HT-29 (cell line): ENCODE measurements around the gene AZIN2. TPM values are rescaled to one million over a fixed set of nuclear protein-coding genes. Genes with fewer than 3 reads are reported as not detected.
"Not testable (repeated sequence)": the region's sequence is repeated elsewhere in the genome, so short reads cannot be mapped to it uniquely, and the experiment has no call there.

Experiments
- DNase-seq: peaks from one replicate; pipeline ENCODE4 v3.0.0-alpha.2; 2015; ENCODE audit warnings: low spot score
- total RNA-seq: library from RNA; depleted of rRNA; stranded (reverse); fragments of >200 nt; shearing (Covaris generic); gene quantifications from 2 replicates; pipeline ENCODE4 v1.2.3, GENCODE V29; 2014

AZIN2 gene
- total RNA-seq, 1 experiment from 2014 or later, result not detected

DNA sequence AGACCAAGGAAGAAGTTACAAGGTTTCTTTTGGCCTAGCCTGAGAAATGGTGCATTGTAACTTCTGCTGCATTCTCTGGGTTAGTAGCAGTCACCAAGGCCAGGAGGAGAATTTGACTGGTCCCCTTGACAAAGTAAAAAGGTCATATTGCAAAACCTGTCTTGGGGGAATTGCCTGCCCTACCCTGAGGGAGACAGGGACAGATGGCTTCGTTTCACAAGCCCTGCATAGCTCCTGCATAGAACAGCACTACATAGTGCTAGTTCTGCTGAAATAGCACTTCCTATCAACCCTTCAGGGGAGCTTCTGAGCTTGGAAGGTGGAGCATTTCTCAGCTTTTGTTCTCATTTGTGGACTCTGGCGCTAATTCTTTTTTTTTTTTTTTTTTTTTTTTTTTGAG lies 23.9 kb upstream of the AZIN2 start:
- no peak for DNase-seq

DNA sequence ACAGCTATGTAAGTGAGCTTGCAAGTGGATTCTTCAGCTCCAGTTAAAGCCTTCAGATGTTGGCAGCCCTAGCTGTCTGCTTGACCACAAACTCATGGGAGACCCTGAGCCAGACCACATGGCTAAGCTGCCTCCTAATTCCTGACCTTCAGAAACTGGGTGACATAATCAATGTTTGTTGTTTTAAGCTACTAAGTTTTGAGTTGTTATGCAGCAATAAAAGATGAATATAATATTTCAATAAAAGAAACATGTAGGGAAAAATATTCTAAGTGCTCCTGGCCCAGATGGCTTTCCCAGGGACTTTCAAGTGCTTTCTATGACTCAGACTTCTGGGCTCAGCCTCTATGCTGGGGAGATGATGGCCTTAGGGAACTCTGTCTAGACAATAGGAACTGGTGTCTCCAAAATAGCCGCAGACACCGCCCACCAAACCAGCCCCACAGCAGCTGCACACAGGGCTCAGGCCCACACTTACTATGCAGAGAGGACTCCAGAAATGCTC lies 20.3 kb upstream of the AZIN2 start:
- no peak for DNase-seq

DNA sequence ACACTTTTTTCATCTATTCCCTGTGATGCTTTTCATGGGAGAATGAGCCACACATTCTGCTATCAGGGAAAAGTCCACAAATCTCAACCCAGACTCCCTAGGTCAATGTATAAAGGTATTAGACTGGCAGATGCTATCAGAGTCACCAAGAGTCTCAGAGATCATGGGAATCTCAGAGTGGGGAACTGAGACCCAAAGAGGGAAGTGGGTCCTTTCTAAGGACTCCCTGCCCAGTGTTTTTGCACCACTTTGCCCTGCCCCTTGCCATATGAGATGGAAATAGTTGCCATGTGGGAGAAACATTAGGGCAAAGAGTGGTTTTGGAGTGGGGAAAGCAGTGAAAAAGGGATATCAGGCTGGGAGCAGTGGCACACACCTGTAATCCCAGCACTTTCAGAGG lies 19.1 kb upstream of the AZIN2 start:
- no peak for DNase-seq

DNA sequence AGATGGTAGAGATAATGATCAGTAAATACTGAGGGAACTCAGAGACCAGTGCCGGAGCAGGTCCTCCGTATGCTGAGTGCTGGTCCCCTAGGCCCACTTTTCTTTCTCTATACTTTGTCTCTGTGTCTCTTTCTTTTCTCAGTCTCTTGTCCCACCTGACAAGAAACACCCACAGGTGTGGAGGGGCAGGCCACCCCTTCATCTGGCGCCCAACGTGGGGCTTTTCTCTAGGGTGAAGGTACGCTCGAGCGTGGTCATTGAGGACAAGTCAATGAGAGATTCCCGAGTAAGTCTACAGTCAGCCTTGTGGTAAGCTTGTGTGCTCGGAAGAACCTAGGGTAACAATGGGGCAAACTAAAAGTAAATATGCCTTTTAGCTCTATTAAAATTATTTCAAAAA lies 16.7 kb upstream of the AZIN2 start:
- DNase-seq, result not testable (repeated sequence)

DNA sequence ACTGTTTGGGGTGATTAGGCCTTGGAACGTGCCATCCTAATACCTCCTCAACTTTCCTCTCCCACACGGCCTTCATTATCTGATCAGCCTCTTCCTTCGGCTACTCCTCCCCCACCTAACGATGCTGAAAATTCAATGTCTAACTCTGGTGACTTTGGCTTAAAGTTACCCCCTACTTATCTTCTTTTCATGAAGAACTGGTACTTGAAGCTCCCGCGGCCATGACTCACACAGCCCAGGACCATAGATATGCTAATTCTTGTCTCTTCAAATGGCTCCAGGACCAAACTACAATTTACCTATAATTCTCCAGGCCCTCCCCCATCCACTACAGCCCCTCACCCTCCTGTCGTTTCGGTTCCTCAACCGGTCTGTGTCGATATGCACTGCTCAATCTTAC lies 15.7 kb upstream of the AZIN2 start:
- DNase-seq, result no peak

DNA sequence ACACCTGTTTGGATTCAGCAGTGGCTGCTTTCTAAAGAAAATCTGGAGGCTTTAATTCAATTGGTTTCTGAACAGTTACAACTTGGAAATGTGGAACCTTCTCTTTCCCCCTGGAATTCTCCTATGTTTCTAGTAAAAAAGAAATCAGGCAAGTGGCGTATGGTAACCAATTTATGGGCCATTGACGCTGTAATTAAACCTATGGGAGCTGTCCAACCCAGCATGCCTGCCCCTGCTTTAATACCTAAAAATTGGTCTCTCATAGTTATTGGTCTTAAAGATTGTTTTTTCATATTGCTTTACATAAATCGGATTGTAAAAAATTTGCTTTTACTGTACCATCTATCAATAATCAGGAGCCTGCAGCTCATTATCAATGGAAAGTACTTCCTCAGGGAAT lies 14.5 kb upstream of the AZIN2 start:
- not testable (repeated sequence) for DNase-seq

DNA sequence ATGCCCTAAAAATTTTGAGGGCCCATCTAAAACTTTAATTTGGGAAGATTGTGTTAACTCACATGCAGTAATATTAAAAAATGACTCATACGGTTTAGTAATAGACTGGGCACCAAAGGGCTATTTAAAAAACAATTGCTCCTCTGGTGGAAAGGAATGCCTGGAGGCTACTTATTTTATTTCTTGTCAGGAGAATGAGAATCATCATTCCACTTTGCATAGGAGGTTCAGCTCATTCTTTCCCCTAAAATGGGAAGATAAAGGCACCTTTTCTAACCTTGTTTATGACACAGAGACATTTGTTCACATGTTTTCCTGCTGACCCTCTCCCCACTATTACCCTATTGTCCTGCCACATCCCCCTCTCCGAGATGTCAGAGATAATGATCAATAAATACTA lies 12.8 kb upstream of the AZIN2 start:
- DNase-seq, result not testable (repeated sequence)

DNA sequence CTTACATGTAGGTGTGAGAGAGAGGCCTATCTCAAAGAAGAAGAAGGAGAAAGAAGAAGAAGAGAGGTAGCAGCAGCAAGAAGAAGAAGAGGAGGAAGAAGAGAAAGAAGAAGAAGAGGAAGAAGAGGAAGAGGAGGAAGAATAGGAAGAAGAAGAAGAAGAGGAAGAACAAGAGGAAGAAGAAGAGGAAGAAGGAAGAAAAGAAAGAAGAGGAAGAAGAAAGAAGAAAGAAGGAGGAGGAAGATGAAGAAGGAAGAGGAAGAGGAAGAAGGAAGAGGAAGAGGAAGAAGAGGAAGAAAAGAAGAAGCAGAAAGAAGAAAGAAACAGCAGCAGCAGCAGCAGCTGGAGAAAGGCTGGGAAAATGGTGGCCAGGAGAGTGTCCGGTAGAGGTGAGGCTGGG lies 10.3 kb upstream of the AZIN2 start:
- no peak for DNase-seq

DNA sequence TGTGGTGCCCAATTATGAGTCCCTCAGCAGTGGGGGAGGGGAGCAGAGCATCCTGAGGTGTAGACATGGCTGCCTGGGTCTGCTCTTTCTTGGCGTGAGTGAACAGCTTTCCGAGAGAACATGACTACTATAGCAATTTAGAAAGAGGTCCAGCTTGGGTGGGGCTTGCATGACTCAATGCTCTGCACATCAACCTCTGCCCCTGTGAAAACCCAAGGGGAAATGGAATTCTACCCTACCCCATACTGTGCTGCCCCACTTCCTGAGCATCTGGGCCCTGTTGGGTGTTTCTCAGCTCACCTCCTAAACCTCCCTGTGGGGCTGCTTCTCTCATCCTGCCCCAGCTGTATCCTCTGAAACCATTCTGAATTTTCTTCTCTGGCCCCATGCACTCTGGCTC lies 8.2 kb upstream of the AZIN2 start:
- DNase-seq, result no peak

DNA sequence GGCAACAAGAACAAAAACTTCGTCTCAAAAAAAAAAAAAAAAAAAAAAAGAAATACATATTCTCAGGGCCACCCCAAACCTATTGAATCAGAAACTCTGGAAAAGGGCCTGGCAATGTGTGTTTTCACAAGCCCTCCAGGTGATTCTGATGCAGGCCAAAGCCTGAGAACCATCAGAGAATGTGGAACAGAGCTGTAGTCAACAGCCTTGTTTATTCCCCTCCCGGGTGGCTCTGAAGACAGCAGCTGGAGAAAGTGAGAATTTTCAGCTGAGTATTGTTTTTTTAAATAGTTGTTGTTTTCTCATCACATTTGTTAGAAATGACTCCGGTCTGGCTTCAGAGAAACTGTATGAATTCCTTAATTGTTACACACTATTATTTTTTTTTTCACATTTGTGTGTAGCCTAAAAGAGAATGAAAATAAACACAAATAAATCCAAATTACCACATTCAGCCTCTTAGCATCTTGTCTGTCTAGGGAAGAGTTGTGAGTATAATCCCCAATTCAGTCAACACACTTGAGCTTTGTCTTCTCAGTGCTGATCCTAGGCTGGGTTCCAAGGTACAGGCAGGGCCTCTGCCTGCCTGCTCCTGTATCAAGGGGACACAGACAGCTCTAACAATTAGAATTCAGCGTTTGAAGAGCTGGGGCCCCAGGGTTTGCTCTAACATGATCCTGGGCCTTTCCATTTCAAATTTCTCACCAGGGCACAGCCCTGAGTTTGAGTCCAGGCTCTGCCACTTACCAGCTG lies 6.6 kb upstream of the AZIN2 start:
- DNase-seq, result no peak

DNA sequence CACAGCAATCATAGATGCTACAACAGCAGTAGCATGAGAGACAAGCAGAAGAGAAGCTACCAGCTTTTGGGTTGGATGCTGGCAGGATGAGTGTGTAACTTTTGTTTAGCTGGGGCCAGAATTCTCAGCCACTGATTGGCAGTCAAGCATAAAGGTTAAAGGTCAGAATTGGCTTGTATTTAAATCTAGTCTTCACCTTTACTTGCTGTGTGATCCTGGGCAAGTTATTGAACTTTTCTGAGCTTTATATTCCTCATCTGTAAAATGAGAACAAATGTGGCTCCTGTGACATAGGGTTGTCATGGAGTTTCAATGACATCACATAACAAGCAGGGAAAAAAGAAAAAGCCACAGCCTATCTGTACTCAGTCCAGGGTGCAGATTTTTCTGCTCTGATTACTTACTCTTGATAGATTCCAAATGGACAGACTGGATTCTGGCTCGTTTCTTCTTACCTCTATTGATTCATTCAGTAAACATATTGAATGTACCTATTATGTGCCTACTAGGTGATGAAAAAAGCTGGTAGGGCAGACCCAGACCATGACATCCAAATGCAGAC lies 2.8 kb upstream of the AZIN2 start:
- DNase-seq, result no peak

DNA sequence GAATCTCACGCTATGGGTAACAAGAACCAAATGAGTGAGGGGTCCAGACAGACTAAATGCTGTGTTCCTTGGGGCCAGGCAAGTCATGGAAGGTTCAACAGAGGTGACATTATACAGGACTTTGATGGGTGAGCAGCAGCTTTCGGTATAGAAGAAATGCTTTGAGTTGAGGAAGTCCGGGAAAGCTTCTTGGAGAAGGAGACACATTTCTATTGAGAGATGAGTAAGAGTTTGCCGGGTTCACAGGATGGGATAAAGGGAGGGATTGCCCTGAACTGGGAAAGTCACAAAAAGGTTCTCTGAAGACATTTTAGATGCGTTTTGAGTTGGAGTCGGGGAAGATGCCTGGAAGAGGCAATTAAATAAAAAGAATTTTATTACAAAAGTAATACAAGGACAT lies 580 bp upstream of the AZIN2 start:
- DNase-seq, result no peak

DNA sequence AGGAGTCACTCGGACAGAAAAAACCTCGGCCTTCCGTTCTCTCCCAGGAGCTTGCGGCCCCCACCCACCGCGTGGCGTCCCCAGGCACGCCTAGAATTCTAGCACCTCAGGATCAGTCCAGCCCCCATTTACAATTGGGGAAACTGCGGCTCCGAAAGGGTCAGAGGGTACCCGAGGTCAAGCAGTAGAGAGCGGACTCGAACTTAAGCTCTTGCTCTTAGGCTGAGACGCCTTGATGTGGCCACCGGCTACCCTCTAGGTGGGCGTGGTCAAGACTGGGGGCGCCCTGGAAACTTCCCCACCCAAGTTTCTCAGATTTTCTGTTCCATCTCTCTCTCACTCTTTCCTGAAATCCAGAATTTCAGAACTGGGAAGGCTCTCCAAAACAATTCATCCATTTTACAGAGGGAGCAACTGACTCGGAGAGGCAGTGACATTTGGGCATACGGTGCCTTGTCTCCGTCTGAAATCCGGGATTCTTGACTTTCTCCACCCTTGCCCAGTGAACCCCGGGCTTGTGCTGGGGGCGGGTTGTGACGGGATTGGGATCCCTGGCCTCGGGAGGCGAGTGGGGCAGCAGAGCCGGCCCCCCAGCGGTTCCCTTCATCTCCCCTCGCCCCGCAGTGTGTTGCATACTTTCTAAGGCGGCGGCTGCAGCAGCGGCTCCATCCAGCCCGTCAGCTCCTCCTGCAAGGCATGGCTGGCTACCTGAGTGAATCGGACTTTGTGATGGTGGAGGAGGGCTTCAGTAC lies 777 bp downstream of the AZIN2 start:
- no peak for DNase-seq

DNA sequence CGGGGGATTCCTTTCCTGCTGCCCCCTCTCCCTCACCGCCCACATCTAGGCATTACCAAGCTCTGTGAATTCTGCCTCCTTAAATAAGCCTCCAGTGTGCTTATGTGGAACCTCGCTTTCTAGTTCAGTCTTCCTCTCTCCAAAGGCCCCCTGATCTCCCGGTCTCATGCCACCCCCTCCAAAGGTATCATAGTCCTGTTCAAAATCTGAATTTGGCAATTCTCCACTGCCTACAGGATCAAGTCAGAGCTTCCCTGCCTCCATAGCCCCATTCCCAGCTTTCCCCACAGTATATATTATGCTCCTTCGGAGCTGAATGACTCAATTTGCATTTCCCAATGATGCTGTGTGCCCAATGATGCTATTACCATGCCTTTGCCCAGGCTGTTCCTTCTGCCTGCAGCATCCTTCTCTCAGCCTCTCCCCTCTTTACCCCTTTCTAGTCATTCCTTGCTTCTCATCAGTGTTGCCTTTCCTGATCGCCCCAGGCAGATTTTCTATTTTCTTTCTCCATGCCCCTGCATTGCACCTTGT lies 1.7 kb downstream of the AZIN2 start:
- DNase-seq, result no peak

DNA sequence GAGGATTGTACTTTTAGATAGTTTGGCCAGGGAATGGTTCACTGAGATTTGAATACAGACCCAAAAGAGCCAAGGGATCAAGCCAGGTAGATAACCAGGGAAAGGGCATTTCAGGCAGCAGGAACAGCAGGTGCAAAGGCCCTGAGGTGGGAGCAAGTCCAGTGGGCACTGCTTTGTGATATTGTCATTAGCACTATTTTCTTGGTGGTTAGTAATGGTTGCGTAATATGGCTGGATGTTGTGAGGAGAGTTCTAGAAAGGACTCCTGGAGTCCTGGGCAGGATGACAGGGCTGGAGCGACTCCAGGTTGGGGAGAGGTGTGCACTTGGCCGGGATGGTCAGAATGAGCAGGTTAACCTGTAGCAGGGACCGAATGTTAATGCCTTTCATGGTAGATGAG lies 4.4 kb downstream of the AZIN2 start:
- no peak for DNase-seq

DNA sequence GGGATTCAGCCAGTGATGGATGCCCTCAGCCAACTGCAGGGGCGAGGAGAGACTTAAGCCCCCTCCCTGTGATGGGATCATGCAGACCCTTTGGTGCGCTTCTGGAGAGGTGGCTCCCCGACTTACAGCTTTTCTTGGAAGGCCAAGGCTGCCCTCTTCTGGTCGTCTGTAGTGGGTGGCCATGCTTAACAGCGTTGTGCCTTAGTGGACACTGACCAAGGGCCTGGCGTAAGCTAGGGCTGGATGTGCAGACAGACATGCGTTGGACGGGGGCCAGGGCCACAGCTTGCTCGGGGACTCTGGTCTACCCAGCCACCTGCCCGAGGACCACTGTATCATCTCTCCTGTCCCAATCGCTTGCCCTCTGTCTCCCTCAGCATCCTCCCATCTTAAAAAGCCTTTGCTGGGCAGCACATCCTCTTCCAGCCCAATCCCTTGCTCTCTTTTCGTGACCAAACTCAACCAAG lies 5.5 kb downstream of the AZIN2 start:
- DNase-seq, result peak; percentile 89

DNA sequence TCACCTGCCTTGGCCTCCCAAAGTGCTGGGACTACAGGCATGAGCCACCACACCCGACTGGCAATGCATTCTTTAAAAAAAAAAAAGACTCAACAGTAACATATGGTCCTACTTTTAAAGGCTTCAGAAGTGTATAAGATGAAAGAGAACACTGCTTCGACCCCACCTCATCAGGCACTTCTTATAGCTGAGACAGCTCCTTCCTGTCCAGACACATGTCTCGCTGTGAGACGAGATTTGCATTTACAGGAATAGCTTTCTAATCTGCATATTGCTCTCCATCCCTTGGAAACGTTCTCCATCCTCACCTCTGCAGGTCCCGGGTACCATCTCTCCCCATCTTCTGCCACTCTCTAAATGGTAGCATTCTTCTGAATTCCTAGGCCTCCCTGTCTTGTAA lies 6.7 kb downstream of the AZIN2 start:
- DNase-seq, result no peak

DNA sequence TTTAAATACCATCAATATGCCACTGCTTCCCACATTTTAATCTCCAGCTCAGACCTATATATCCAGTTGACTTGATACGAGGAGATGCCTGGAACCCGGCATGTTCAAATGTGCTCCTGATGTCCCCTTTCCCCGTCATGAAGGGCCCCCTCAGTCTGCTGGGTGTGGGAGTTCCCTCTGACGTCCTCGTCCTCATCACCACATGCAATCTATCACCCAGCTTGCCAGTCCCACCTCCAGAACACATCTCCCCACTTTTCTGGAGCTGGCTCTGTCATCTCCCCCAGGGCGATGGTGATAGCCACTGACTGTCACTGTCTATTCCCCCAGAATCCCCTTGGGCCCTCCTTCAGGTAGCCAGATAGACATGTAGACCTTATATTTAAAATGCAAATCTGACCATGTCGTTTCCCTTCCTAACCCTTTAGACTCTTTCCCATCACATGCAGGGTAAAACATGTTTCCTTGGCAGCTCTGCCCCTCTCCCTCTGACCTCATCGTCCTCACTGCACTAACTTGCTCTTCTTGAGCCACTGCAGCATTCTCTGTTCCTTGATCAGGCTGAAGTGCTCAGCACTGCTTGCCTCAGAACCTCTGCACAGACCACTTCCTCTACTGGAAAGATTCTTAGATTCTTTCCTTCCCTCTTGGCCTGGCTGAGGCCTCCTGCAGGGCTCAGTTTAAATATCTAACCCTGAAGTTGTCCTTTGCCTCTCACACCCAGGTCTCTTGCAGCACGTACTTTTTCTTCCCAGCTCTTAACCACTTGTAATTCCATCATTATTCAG lies 7.4 kb downstream of the AZIN2 start:
- DNase-seq, result no peak

DNA sequence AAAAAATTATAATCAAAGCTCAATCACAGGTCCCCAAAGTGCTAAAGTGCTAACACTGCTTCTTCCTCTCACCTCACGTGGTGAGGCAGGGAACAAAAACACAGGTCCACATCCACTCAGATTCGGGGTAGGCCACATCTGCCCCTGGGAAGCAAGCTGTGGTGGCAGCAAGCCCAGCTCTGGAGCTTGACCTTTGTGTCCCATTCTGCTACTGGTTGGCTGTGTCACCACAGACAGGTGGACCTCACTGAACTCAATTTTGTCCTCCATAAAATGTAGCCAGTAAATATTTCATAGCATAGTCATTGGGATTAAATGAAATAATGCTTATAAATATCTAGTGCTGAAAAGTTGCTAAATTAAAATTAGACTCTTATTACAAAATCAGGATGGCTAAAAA lies 8.5 kb downstream of the AZIN2 start:
- DNase-seq, result no peak

DNA sequence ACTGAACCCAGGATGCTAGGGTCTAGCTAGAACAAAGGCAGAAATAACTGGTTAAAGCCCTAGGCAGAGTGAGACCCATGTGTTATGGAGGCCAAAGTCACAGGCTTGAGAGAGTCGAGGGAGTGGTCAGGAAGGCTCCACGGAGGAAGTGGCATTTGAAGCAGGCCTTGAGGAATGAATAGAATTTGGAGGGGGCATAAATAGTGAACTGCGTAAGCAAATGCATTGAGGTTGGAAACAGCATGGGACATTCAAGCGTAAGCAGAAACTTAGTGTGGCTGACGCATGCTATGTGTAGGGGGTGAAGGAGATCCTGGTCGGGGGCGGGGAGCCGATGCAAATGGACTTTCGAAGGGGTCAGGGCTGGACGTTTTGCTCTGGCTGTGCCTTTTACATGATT lies 11.5 kb downstream of the AZIN2 start:
- DNase-seq, result no peak

DNA sequence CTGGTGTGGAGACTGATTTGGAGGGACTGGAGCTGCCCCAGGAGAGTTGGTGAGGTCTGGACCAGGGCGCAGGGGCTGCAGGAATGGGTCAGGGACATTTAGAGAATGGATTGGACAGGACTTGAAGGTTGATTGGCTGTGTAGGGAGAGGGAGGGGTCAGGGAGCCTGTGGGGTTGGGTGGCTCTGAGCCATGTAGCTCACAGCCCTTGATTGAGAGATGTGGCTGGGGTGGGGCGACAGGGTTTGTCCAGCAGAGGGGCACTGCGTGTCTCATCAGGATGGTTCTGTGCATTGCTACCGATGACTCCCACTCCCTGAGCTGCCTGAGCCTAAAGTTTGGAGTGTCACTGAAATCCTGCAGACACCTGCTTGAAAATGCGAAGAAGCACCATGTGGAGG lies 12.1 kb downstream of the AZIN2 start:
- no peak for DNase-seq

DNA sequence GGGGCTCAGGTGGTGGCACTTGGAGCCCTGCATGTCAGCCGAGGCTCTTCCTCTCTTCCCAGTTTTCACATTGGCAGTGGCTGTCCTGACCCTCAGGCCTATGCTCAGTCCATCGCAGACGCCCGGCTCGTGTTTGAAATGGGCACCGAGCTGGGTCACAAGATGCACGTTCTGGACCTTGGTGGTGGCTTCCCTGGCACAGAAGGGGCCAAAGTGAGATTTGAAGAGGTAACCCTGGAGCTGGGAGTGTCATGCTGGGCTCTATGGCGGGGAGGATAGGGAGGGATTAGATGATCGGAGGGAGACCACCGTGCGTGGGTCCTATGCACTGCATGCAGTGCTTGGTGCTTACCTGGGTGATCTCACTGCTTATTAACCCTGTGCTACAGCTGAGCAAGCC lies 13.5 kb downstream of the AZIN2 start:
- no peak for DNase-seq
